ENCODE data around the gene FRS2. TPM values are rescaled to one million over a fixed set of nuclear protein-coding genes. Genes with fewer than 3 reads are reported as not detected.

FRS2 gene
- total and polyA plus RNA-seq, 8 donors: 2.0 to 71.0 (median 12.1) TPM

DNA sequence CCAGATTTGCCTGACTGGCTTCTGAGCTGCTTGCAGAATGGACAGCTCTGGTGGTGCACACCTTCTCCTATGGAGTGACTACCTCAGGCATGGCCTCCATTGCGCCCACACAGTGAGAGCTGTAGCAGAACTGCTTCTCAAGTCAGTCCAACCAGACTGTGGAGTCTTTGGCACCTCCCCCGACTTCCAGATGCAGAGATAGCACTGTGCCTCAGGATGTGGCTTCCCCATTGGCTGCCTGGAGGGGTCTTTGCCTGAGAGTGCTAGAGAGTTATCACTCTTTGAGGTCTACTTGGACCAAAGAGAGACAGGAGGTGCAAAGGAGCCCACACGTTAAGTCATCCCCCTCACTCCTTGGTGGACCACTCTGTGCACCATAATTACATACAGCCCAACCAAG is 44.8 kb upstream of the FRS2 start:
- no peaks in the 10 kb centered on the region for H3K9me3 ChIP-seq
- H3K27ac ChIP-seq: no peak overlapping the region
- intact Hi-C loops (cut with DNase I; ENCODE audit: low total_unique reads): no loop called here
- no peak for DNase-seq
- H3K27me3 ChIP-seq: no peaks in the 10 kb centered on the region
- 86 to 95% (median 92%) methylated on average over 2 to 3 of the region's 3 CpGs for WGBS, 5 donors
- H3K4me3 ChIP-seq: no peak overlapping the region
- H3K36me3 ChIP-seq: no peaks in the 10 kb centered on the region
- TF ChIP-seq EP300 (IDR thresholded peaks at IDR 0.05): no peak
- TF ChIP-seq, protein P1, sequence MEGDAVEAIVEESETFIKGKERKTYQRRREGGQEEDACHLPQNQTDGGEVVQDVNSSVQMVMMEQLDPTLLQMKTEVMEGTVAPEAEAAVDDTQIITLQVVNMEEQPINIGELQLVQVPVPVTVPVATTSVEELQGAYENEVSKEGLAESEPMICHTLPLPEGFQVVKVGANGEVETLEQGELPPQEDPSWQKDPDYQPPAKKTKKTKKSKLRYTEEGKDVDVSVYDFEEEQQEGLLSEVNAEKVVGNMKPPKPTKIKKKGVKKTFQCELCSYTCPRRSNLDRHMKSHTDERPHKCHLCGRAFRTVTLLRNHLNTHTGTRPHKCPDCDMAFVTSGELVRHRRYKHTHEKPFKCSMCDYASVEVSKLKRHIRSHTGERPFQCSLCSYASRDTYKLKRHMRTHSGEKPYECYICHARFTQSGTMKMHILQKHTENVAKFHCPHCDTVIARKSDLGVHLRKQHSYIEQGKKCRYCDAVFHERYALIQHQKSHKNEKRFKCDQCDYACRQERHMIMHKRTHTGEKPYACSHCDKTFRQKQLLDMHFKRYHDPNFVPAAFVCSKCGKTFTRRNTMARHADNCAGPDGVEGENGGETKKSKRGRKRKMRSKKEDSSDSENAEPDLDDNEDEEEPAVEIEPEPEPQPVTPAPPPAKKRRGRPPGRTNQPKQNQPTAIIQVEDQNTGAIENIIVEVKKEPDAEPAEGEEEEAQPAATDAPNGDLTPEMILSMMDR (IDR thresholded peaks at IDR 0.05): no peak
- H3K4me1 ChIP-seq: no peaks in the 10 kb centered on the region

DNA sequence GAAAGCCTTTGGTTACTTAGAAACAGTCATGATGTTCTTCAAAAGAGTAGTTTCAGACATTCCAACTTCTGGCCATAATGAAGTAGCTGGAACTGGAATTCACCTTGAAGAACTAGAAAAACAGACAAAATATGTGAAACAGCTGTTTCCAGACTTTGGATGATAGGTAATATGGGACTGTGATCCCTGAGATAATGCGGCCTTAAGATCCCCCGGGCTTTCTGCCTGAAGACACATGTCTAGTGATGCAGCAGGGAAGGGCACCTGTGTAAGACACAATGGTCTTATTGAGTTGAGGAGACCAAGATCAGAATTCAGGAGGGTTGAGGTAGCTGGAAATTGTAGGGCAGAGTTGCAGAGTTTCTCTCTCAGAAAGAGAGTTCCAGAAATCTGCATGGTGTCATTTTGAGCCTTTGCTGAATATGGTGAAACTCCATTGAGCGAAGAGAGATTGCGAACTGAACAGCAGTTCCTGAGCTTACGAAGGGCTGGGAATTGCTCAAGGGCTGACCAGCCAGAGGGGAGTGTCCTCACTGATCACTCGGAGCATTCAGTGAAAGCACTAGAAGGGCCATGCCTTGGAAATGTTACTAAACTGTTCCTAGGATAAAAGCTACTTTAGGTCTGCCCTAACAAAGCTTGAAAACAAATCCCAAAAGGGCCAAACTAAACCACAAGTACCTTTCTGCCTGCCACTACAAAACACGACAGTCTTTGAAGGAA is 41.7 kb upstream of the FRS2 start:
- H3K36me3 ChIP-seq: no peaks in the 10 kb centered on the region
- no peak overlapping the region for H3K27ac ChIP-seq
- no peaks in the 10 kb centered on the region for H3K9me3 ChIP-seq
- TF ChIP-seq EP300 (IDR thresholded peaks at IDR 0.05) (no peak), POLR2AphosphoS5 (IDR thresholded peaks at IDR 0.05) (no peak), POLR2A (IDR thresholded peaks at IDR 0.05) (no peak)
- TF ChIP-seq, protein P1 (IDR thresholded peaks at IDR 0.05): no peak
- intact Hi-C loops (cut with DNase I; ENCODE audit: low total_unique reads): no loop called here
- H3K4me1 ChIP-seq: peaks cover 0 to 7% (median 3%) of the 10 kb centered on the region in 4 donors
- no peaks in the 10 kb centered on the region for H3K27me3 ChIP-seq
- no peak overlapping the region for H3K4me3 ChIP-seq
- no peak for DNase-seq
- 81 to 94% (median 88%) methylated on average over 7 of the region's 7 CpGs for WGBS, 5 donors

DNA sequence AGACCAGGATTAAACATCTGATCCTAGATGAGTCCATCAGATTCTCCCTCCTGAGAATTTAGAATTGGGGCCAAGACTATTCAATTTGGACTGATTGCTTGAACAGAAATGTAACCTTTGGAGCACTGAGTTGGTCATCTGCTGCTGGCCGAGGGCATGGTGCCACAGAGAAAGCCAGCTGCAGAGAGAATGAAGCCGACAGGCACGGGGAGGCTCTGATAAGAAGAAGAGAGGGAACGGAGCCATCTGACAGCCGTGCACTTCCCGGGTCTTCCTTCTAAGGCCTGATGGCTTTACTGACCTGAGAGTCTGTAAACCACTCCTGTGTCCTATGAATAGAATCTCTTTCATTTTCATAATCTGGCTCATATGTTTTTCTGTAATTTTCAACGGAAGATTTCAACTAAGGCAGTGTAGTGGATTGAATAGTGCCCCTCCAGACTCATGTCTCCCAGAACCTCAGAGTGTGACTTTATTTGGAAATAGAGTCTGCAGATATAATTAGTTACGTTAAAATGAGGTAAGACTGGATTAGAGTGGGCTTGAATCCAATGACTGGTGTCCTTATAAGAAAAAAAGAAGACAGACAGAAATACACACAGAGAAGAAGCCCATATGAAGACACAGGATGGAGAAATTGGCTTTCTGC is 39.1 kb upstream of the FRS2 start:
- peaks cover 0 to 16% (median 3%) of the 10 kb centered on the region in 4 donors for H3K4me1 ChIP-seq
- intact Hi-C loops (cut with DNase I; ENCODE audit: low total_unique reads): no loop called here
- no peaks in the 10 kb centered on the region for H3K9me3 ChIP-seq
- no peaks in the 10 kb centered on the region for H3K36me3 ChIP-seq
- DNase-seq: no peak
- H3K27ac ChIP-seq: peak overlapping the region in 2 of 5 donors; percentile 13 to 53
- TF ChIP-seq POLR2AphosphoS5 (IDR thresholded peaks at IDR 0.05) (no peak), POLR2A (IDR thresholded peaks at IDR 0.05) (no peak), EP300 (IDR thresholded peaks at IDR 0.05) (no peak)
- TF ChIP-seq, protein P1 (IDR thresholded peaks at IDR 0.05): no peak
- 68 to 89% (median 86%) methylated on average over 8 of the region's 8 CpGs for WGBS, 5 donors
- H3K27me3 ChIP-seq: no peaks in the 10 kb centered on the region
- H3K4me3 ChIP-seq: no peak overlapping the region

DNA sequence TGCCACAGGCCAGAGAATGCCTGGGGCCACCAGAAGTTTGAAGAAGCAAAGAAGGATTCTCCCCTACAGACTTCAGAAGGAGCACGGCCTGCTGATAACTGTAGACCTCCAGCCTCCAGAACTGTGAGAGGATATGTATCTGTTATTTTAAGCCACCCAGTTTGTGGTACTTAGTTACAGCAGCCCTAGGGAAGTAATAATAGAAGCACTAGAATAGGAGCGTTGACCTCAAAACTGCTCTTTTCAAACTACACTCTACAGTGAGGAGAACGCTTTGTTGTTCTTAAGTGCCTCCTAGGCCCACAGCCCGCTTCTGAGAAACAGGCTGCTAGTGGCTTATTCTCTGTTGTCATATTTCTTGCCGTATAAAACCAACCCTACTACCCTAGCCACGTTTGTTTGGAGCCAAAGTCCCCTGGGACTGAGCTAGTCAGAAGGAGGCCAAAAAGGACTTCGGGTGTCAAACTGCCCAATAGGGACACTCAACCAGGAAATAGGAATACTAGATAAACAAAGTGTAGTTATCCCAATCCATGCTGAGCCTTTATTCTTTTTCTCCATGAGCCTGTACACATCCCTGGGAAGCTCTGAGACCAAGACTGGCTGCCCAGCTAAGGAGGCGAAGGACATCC is 38.5 kb upstream of the FRS2 start:
- DNase-seq: no peak
- H3K36me3 ChIP-seq: no peaks in the 10 kb centered on the region
- H3K27me3 ChIP-seq: no peaks in the 10 kb centered on the region
- TF ChIP-seq POLR2A (IDR thresholded peaks at IDR 0.05) (no peak), POLR2AphosphoS5 (IDR thresholded peaks at IDR 0.05) (no peak), EP300 (IDR thresholded peaks at IDR 0.05) (no peak)
- peak overlapping the region in 2 of 5 donors; percentile 13 to 53 for H3K27ac ChIP-seq
- H3K9me3 ChIP-seq: no peaks in the 10 kb centered on the region
- 63 to 82% (median 73%) methylated on average over 7 to 8 of the region's 8 CpGs for WGBS, 5 donors
- intact Hi-C loops (cut with DNase I; ENCODE audit: low total_unique reads): no loop called here
- no peak overlapping the region for H3K4me3 ChIP-seq
- peaks cover 0 to 17% (median 3%) of the 10 kb centered on the region in 4 donors for H3K4me1 ChIP-seq
